Fibroblast of the aortic adventitia (primary cell): ENCODE results near the gene ZNF446. TPM values are rescaled to one million over a fixed set of nuclear protein-coding genes. Genes with fewer than 3 reads are reported as not detected.

Experiments used
- DNase-seq: peaks from one replicate; pipeline ENCODE4 v3.0.0-alpha.2; 2010; ENCODE audit warnings: low read depth
- H3K4me3 ChIP-seq: 2 replicates; pipeline ENCODE4 v1.5.1; 2011; ENCODE audit warnings: low read depth, mild to moderate bottlenecking, control low read depth, low read length, moderate library complexity
- total RNA-seq: library from RNA; depleted of rRNA; stranded (reverse); fragments of >200 nt; gene quantifications from 2 replicates; pipeline ENCODE4 v1.2.3, GENCODE V29; 2012; ENCODE audit warnings: low replicate concordance
- TF ChIP-seq, protein P1 (sequence below): IDR thresholded peaks from 2 replicates; pipeline ENCODE4 v1.5.1; 2011; ENCODE audit warnings: mild to moderate bottlenecking, low read length, control low read depth, inconsistent platforms; ENCODE audit not compliant: insufficient read depth

Gene ZNF446
- total RNA-seq, 1 donor = 7.5 TPM

DNA sequence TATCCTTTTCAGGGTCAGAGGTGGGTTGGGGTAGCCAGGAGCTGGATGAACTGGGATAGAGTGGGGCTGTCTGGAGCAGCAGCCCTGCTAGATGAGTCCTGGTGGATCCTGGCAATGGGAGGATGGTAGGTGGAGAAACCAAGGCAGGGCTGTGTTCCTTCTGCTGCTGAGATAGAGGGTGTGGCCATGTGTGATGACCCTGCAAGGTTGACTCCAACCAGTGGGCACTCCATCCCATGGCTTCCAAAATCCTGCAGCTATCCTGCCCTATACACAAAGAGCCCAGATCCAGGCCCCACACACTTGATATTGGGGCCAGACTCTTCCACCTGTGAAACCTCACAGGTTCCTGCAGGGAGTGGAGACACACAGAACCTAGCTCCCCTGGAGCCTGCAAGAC lies 2.4 kb upstream of the ZNF446 start:
- DNase-seq = no peak
- no peak overlapping the region for H3K4me3 ChIP-seq
- TF ChIP-seq, protein P1, sequence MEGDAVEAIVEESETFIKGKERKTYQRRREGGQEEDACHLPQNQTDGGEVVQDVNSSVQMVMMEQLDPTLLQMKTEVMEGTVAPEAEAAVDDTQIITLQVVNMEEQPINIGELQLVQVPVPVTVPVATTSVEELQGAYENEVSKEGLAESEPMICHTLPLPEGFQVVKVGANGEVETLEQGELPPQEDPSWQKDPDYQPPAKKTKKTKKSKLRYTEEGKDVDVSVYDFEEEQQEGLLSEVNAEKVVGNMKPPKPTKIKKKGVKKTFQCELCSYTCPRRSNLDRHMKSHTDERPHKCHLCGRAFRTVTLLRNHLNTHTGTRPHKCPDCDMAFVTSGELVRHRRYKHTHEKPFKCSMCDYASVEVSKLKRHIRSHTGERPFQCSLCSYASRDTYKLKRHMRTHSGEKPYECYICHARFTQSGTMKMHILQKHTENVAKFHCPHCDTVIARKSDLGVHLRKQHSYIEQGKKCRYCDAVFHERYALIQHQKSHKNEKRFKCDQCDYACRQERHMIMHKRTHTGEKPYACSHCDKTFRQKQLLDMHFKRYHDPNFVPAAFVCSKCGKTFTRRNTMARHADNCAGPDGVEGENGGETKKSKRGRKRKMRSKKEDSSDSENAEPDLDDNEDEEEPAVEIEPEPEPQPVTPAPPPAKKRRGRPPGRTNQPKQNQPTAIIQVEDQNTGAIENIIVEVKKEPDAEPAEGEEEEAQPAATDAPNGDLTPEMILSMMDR = no peak

DNA sequence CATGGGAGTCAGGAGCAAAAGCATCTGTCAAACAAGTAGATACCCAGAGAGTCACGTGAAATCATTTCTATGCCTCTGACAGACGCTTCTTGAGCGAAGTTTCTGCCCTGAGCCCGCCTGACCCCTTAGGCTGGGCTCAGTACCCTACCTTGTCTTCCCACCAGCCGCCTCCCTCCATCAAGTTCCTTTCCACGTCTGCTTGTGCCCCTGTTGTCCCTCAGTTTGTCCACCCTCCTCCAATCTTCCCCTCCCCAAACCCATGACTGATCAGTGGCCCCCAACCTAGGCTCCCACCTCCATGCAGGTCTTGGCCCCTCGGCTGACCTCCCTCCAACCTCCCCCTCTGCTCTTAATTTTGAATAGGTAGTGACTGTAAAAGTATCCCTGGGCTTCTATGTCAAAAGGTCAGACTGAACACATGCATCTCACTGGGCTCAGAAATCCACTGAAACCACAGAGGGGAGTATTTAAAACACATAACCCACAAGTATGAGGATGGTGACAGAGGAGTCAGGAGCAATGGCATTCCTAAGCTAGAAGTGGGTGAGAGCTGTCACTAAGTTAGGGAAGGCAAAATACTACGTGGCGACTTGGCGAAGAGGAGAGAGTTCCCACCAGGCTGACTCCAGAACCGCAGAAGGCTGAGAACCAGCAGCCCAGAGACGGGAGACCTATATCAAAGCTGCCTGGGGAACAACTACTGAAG lies 1.7 kb upstream of the ZNF446 start:
- TF ChIP-seq, protein P1 = no peak
- no peak overlapping the region for H3K4me3 ChIP-seq
- peak; percentile 8 for DNase-seq

DNA sequence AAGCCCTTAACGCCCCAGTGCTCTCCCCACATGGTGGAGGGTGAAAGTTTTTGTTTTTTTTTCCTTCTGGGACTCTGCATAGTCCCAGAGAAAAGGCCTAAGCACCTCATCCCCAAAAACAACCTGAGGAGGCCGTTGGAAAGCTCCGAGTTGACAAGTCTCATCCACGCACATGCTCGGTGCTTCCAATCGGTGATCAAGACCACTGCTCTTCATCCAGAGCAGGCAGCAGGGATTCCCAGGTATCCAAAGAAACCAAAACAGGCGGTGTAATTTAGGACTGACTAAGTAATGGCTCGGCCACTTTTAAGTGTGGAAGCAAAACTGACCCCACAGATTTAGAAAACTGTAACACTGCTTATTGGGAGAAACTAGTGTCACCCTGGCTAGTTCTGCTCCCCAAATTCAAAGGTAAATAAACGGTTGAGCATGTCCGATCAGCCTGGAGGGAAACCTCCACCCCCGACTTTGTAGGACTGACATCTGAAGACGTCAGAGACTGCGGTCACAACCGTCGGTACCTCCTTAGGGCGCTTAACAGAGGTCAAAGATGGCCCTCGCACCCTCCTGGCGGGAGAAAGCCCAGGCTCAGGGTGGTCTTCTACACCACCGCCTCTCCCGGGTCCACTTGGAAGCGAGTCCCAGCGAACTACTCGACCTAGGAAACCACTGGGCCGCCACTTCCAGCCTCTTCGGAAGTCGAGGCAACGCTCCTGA lies 997 bp upstream of the ZNF446 start:
- DNase-seq = no peak
- TF ChIP-seq, protein P1 = no peak
- peak overlapping the region; percentile 74 for H3K4me3 ChIP-seq

DNA sequence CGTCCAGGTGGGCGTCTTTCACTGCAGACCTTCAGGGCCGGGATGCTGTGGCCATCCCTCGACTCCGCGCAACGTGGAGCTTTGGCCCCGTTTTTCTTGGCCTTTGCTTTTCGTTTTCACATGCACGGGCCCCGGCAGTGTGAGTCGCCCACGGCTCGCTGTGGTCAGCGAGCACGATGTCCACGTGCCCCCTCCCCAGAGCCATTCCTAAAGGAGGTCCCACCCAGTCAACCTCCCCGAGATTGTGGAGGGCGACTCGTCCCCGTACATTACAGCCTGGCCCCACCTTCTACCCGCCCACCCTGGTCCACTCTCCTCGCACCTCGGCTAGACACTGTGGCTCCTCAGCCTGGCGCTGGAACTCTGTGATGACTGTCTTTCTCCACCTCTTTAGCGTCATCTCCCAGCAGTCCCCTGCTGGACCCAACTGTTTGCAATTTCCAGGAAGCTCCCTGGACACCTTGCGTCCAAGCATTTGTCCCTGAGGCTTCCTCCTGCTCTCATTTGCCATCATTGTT lies 405 bp downstream of the ZNF446 start:
- DNase-seq = peak; percentile 19
- peak overlapping the region; percentile 74 for H3K4me3 ChIP-seq
- TF ChIP-seq, protein P1 = no peak

DNA sequence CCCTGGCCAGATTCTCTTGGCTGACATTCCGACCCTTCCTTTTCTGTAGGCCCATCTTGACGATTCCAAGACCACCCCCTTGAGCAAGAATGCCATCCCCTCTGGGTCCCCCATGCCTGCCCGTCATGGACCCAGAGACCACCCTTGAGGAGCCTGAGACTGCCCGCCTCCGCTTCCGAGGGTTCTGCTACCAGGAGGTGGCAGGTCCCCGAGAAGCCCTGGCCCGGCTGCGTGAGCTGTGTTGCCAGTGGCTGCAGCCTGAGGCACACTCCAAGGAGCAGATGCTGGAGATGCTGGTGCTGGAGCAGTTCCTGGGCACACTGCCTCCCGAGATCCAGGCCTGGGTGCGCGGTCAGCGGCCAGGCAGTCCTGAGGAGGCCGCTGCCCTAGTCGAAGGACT lies 978 bp downstream of the ZNF446 start:
- no peak for DNase-seq
- TF ChIP-seq, protein P1 = no peak
- peak overlapping the region; percentile 74 for H3K4me3 ChIP-seq

DNA sequence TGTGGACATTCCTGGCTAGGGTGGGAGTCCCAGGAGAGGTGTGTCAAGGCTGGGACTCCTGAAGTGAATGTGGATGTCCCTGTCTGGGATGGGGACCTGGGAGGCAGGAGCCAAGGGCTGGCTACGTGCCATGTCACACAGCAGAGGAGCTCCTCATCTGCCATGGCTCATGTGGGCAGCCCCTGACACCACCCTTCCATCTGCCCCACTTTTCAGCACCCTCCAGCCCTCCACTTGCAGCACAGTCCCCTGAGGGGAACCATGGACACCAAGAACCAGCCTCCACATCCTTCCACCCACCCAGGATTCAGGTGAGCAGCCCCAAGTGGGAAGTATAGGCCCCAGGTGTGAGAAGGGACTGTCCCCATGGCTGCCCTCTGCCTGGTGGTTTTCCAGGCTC lies 1.7 kb downstream of the ZNF446 start:
- TF ChIP-seq, protein P1 = no peak
- no peak overlapping the region for H3K4me3 ChIP-seq
- DNase-seq = no peak
